H1 (cell line): Measurements from ENCODE around the gene TAF7. TPM values are rescaled to one million over a fixed set of nuclear protein-coding genes. Genes with fewer than 3 reads are reported as not detected.

Experiments used
- CTCF ChIA-PET: fragments of 300-600 bp; sonication (Branson Sonifier 250); formaldehyde crosslinking; loops from one replicate; lab custom pipeline; 2021; ENCODE audit not compliant: partially characterized antibody; lab: Charles Lee
- POLR2A ChIA-PET: fragments of 300-600 bp; sonication (Branson Sonifier 250); formaldehyde crosslinking; loops from one replicate; lab custom pipeline; 2021; ENCODE audit warnings: inconsistent platforms; ENCODE audit not compliant: partially characterized antibody; lab: Charles Lee
- DNase-seq, 2 experiments: peaks; one replicate each; pipeline versions ENCODE4 v3.0.0 to v3.0.0-alpha.2; 2010 to 2022; ENCODE audit warnings: low spot score in 2 of 2, low read depth in 1 of 2, mixed read lengths in 1 of 2
- FAIRE-seq: peaks from 2 replicates; lab custom pipeline; 2011; peaks lifted over from hg19 to GRCh38; lab: Jason Lieb, UNC
- H2AFZ ChIP-seq: 2 replicates; pipeline ENCODE4 v1.8.1; 2012; ENCODE audit warnings: low read length, inconsistent platforms
- H2AK5ac ChIP-seq: 2 replicates; pipeline ENCODE4 v1.6.1; 2013; ENCODE audit warnings: low read depth, low read length
- H2BK120ac ChIP-seq: replicated peaks from 2 replicates; pipeline ENCODE3; 2013; ENCODE audit warnings: low read depth, low read length, inconsistent platforms
- H2BK12ac ChIP-seq: 2 replicates; pipeline ENCODE4 v1.6.1; 2013; ENCODE audit warnings: low read depth, low read length
- H2BK15ac ChIP-seq: 2 replicates; pipeline ENCODE4 v1.6.1; 2013; ENCODE audit warnings: low read length
- H2BK20ac ChIP-seq: 2 replicates; pipeline ENCODE4 v1.6.1; 2013; ENCODE audit warnings: low read length
- H2BK5ac ChIP-seq: 2 replicates; pipeline ENCODE4 v1.6.1; 2013; ENCODE audit warnings: low read depth, low read length
- H3K14ac ChIP-seq: 2 replicates; pipeline ENCODE4 v1.6.1; 2013; ENCODE audit warnings: inconsistent platforms; ENCODE audit not compliant: insufficient read length
- H3K18ac ChIP-seq: 2 replicates; pipeline ENCODE4 v1.6.1; 2013; ENCODE audit warnings: low read length; ENCODE audit errors: extremely low read depth
- H3K23ac ChIP-seq: 2 replicates; pipeline ENCODE4 v1.6.1; 2013; ENCODE audit warnings: inconsistent platforms; ENCODE audit not compliant: insufficient read length
- H3K23me2 ChIP-seq: 2 replicates; pipeline ENCODE4 v1.6.1; 2013; ENCODE audit warnings: low read depth, low read length
- H3K27ac ChIP-seq: 2 replicates; pipeline ENCODE4 v1.6.1; 2011; ENCODE audit warnings: low read depth, low read length, inconsistent platforms
- H3K27me3 ChIP-seq, 4 experiments: replicated peaks in 1 of 4; 1 replicate in 1 of 4; 2 replicates in 3 of 4; pipeline versions ENCODE4 v1.6.1 to v1.8.1; 2011 to 2013; ENCODE audit warnings: low read length in 3 of 4, mild to moderate bottlenecking in 3 of 4, inconsistent platforms in 2 of 4, mixed read lengths in 2 of 4, moderate library complexity in 1 of 4; ENCODE audit not compliant: control insufficient read depth in 3 of 4, insufficient read depth in 3 of 4; ENCODE audit errors: extremely low read depth in 1 of 4
- H3K36me3 ChIP-seq, 4 experiments: 2 replicates each; pipeline versions ENCODE4 v1.6.1 to v1.8.1; 2011 to 2013; ENCODE audit warnings: mild to moderate bottlenecking in 4 of 4, low read length in 3 of 4, moderate library complexity in 2 of 4, control low read depth in 1 of 4, inconsistent platforms in 1 of 4; ENCODE audit not compliant: insufficient read depth in 4 of 4, control insufficient read depth in 2 of 4
- H3K4ac ChIP-seq: replicated peaks from 2 replicates; pipeline ENCODE3; 2013; ENCODE audit warnings: low read length, low read depth, mixed read lengths, inconsistent platforms; ENCODE audit not compliant: insufficient read length
- H3K4me1 ChIP-seq, 4 experiments: replicated peaks in 1 of 4; 1 replicate in 1 of 4; 2 replicates in 3 of 4; pipeline versions ENCODE4 v1.6.1 to v1.8.1; 2011 to 2013; ENCODE audit warnings: low read length in 3 of 4, inconsistent platforms in 2 of 4, mixed read lengths in 1 of 4; ENCODE audit not compliant: insufficient read depth in 4 of 4, control insufficient read depth in 3 of 4
- H3K4me2 ChIP-seq, 2 experiments: 2 replicates each; pipeline versions ENCODE4 v1.6.1 to v1.8.1; 2011 to 2013; ENCODE audit warnings: low read depth in 2 of 2, low read length in 2 of 2, control low read depth in 1 of 2, inconsistent platforms in 1 of 2, mild to moderate bottlenecking in 1 of 2; ENCODE audit not compliant: insufficient read depth in 1 of 2
- H3K4me3 ChIP-seq, 4 experiments: fragments of 200-600, 300-600 bp in 1 of 4; sonication (generic), shearing (Covaris generic), sonication (Bioruptor Twin) in 1 of 4; 2 replicates each; pipeline versions ENCODE4 v1.5.1 to v1.8.1; 2011 to 2016; ENCODE audit warnings: low read length in 4 of 4, low read depth in 3 of 4, control low read depth in 2 of 4, inconsistent platforms in 2 of 4, mild to moderate bottlenecking in 2 of 4, mixed read lengths in 1 of 4, moderate library complexity in 1 of 4; ENCODE audit not compliant: insufficient read depth in 2 of 4; ENCODE audit errors: extremely low read depth in 1 of 4
- H3K56ac ChIP-seq: replicated peaks from 2 replicates; pipeline ENCODE3; 2013; ENCODE audit warnings: low read depth, mild to moderate bottlenecking, mixed read lengths, low read length, inconsistent platforms; ENCODE audit not compliant: insufficient read length
- H3K79me1 ChIP-seq: 2 replicates; pipeline ENCODE4 v1.6.1; 2013; ENCODE audit warnings: low read depth, low read length, control low read depth
- H3K79me2 ChIP-seq, 2 experiments: 2 replicates each; pipeline versions ENCODE4 v1.6.1 to v1.8.1; 2012 to 2013; ENCODE audit warnings: low read length in 2 of 2, mild to moderate bottlenecking in 2 of 2, inconsistent platforms in 1 of 2; ENCODE audit not compliant: insufficient read depth in 2 of 2, control insufficient read depth in 1 of 2
- H3K9ac ChIP-seq, 4 experiments: replicated peaks in 1 of 4; 1 replicate in 1 of 4; 2 replicates in 3 of 4; pipeline versions ENCODE4 v1.6.1 to v1.8.1; 2011 to 2013; ENCODE audit warnings: low read depth in 3 of 4, low read length in 3 of 4, control low read depth in 2 of 4, mild to moderate bottlenecking in 2 of 4, moderate library complexity in 2 of 4, inconsistent platforms in 1 of 4; ENCODE audit errors: extremely low read depth in 1 of 4
- H3K9me3 ChIP-seq, 2 experiments: 2 replicates each; pipeline versions ENCODE4 v1.6.1 to v1.8.1; 2012 to 2013; ENCODE audit warnings: mild to moderate bottlenecking in 2 of 2, moderate library complexity in 2 of 2, control low read depth in 1 of 2, inconsistent platforms in 1 of 2, low read depth in 1 of 2, low read length in 1 of 2, mixed read lengths in 1 of 2; ENCODE audit not compliant: insufficient read depth in 2 of 2
- H4K20me1 ChIP-seq, 2 experiments: replicated peaks in 1 of 2; 2 replicates each; pipeline versions ENCODE3 to v1.8.1; 2011 to 2013; ENCODE audit warnings: inconsistent platforms in 2 of 2, low read length in 2 of 2, mild to moderate bottlenecking in 1 of 2; ENCODE audit not compliant: insufficient read depth in 2 of 2, control insufficient read depth in 1 of 2
- H4K5ac ChIP-seq: 2 replicates; pipeline ENCODE4 v1.6.1; 2013; ENCODE audit warnings: low read length, low read depth, mixed read lengths, inconsistent platforms; ENCODE audit not compliant: insufficient read length
- H4K8ac ChIP-seq: 2 replicates; pipeline ENCODE4 v1.8.0; 2013; ENCODE audit warnings: mild to moderate bottlenecking, moderate library complexity, low read length, inconsistent platforms; ENCODE audit not compliant: insufficient read depth; ENCODE audit errors: extremely low read depth
- H4K91ac ChIP-seq: replicated peaks from 2 replicates; pipeline ENCODE3; 2013; ENCODE audit warnings: low read length, mixed read lengths, inconsistent platforms; ENCODE audit not compliant: insufficient read length
- GABPA ChIP-seq: IDR thresholded peaks from 2 replicates; pipeline ENCODE4 v1.6.1; 2011; ENCODE audit warnings: mild to moderate bottlenecking, low read length, moderate library complexity, borderline replicate concordance; ENCODE audit not compliant: insufficient read depth
- NANOG ChIP-seq: IDR thresholded peaks from 2 replicates; pipeline ENCODE4 v1.6.1; 2011; ENCODE audit warnings: low read length, low read depth, mild to moderate bottlenecking, inconsistent platforms; ENCODE audit not compliant: insufficient read depth, poor library complexity, severe bottlenecking
- PHF8 ChIP-seq: fragments of 200-600 bp; sonication (generic); conservative IDR thresholded peaks from 2 replicates; pipeline ENCODE4 v1.7.1; 2012; ENCODE audit warnings: low read depth, mild to moderate bottlenecking, inconsistent platforms, low read length, moderate library complexity
- RNF2 ChIP-seq: fragments of 200-900, 300-1000 bp; sonication (generic); IDR thresholded peaks from 2 replicates; pipeline ENCODE4 v1.7.1; 2016; ENCODE audit warnings: borderline replicate concordance, low read depth, mild to moderate bottlenecking, antibody characterized with exemption, low read length; ENCODE audit not compliant: poor library complexity, severe bottlenecking; ENCODE audit errors: missing control alignments
- SIN3A ChIP-seq, 2 experiments: IDR thresholded peaks in 1 of 2; conservative IDR thresholded peaks in 1 of 2; 2 replicates each; pipeline ENCODE4 v1.6.1; 2011 to 2012; ENCODE audit warnings: low read length in 2 of 2, improper control_type of control experiment in 1 of 2, low read depth in 1 of 2, mild to moderate bottlenecking in 1 of 2
- SP2 ChIP-seq: IDR thresholded peaks from 2 replicates; pipeline ENCODE4 v1.6.1; 2012; ENCODE audit warnings: mild to moderate bottlenecking, low read length, inconsistent platforms
- polyA plus RNA-seq, 7 experiments: library from polyadenylated mRNA; depleted of rRNA in 3 of 7; stranded (reverse) in 5 of 7; unstranded in 2 of 7; fragments of >200 nt in 5 of 7; fragments of 200-250 nt in 2 of 7; gene quantifications; 1 replicate in 5 of 7; 2 replicates in 1 of 7; 4 replicates in 1 of 7; pipeline versions ENCODE4 v1.2.1 to v1.2.3, GENCODE V29; 2011 to 2013; ENCODE audit warnings: missing spikeins in 2 of 7, mixed read lengths in 2 of 7
- total RNA-seq: library from RNA; stranded (reverse); fragmentation: NEBNext Ultra II Directional; extraction: Animal tissue kit (Norgen Biotek cat#: 25700); gene quantifications from 2 replicates; pipeline ENCODE4 v1.2.1, GENCODE V29; 2021

Gene TAF7
- total and polyA plus RNA-seq, 2 of the 8 experiments (the other 6 are each of a cell fraction or from before 2014, with no cell fraction given) = 29.8 to 101 TPM

DNA sequence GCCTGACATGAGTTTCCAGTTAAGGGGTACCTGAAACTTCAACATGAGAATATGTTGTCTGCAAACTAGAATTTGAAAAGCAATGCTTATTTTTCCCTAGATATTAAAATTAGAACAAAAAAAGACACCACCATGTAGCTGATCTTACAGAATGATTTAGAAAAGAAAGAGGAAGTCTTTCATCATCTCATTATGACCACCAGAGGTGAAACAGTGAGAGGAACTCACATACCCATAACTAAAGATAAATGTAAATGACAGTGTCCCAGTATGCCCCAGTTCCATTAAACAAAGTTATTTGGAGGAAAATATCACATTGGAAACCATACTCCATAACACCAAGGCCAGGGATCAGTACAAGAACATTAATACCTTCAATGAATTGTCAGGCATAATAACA is 6.9 kb downstream of the TAF7 start:
- H3K9me3 ChIP-seq = peaks cover 9 to 15% of the 10 kb centered on the region in 2 experiments
- H2BK15ac ChIP-seq = no peak overlapping the region
- H3K4me3 ChIP-seq = no peak overlapping the region
- H3K27ac ChIP-seq = no peak overlapping the region
- peaks cover 0 to 15% (median 9%) of the 10 kb centered on the region in 4 experiments; a peak in 5 of 8 replicates for H3K36me3 ChIP-seq
- no peaks in the 10 kb centered on the region for H3K4me1 ChIP-seq
- H3K14ac ChIP-seq = no peak overlapping the region
- no peak overlapping the region for H2BK12ac ChIP-seq
- no peak overlapping the region for H2AFZ ChIP-seq
- H3K27me3 ChIP-seq = no peaks in the 10 kb centered on the region
- H3K79me2 ChIP-seq = peaks cover 0 to 10% of the 10 kb centered on the region in 2 experiments; a peak in 3 of 4 replicates
- no peak overlapping the region for H2BK5ac ChIP-seq
- no peaks in the 10 kb centered on the region for H3K79me1 ChIP-seq
- H3K4me2 ChIP-seq = no peak overlapping the region
- no peak overlapping the region for H2BK120ac ChIP-seq
- TF ChIP-seq RNF2 (no peak), PHF8 (no peak), SIN3A (conservative IDR thresholded peaks at IDR 0.05 in 1 of 2, IDR thresholded peaks at IDR 0.05 in 1 of 2; ENCODE audit: low read depth in 1 of 2, low read length in 2 of 2) (no peak), GABPA (no peak), NANOG (no peak), SP2 (no peak)
- CTCF ChIA-PET = interaction anchor here (0.9 to 1.1 kb wide), 3 partner anchors 68 to 250 kb away, joined by 3 to 4 read pairs (median 3); partner anchors contain the start of genes PCDHB10 and PCDHB15
- no peak overlapping the region for H3K23ac ChIP-seq
- H4K5ac ChIP-seq = no peak overlapping the region
- no peak for FAIRE-seq
- no peak overlapping the region for H2AK5ac ChIP-seq
- H3K56ac ChIP-seq = no peak overlapping the region
- no peak for DNase-seq
- no peak overlapping the region for H2BK20ac ChIP-seq
- H4K20me1 ChIP-seq = no peaks in the 10 kb centered on the region
- H3K4ac ChIP-seq = no peak overlapping the region
- no peak overlapping the region for H4K91ac ChIP-seq
- POLR2A ChIA-PET = no interaction called here
- no peaks in the 10 kb centered on the region for H3K23me2 ChIP-seq
- no peak overlapping the region for H3K18ac ChIP-seq
- H4K8ac ChIP-seq = no peak overlapping the region
- no peak overlapping the region for H3K9ac ChIP-seq
